ENCODE measurements around the gene ZKSCAN7. TPM values are rescaled to one million over a fixed set of nuclear protein-coding genes. Genes with fewer than 3 reads are reported as not detected.
"Not testable (repeated sequence)": the region's sequence is repeated elsewhere in the genome, so short reads cannot be mapped to it uniquely, and the experiment has no call there.

The ZKSCAN7 gene
- total RNA-seq, 1 donor from 2014 or later: 19.6 TPM

- H3K4me1 Mint-ChIP-seq: peaks cover 29% of the 10 kb centered on the region
- no peak for TF ChIP-seq CTCF (IDR thresholded peaks at IDR 0.05; ENCODE audit: unreplicated experiment)
- H3K27me3 Mint-ChIP-seq (ENCODE audit: low read depth): peaks cover 12% of the 10 kb centered on the region
- DNase-seq (ENCODE audit: low spot score in 2 of 2, unreplicated experiment in 2 of 2): no peak
- H3K27ac Mint-ChIP-seq: no peak overlapping the region
- H3K9me3 Mint-ChIP-seq: peaks cover 20% of the 10 kb centered on the region
- H3K36me3 Mint-ChIP-seq: peaks cover 44% of the 10 kb centered on the region
- H3K4me3 Mint-ChIP-seq: no peak overlapping the region
Observed at GRCh38 chr3:44557074-44557473, 2.1 kb downstream of the ZKSCAN7 start.

GRCh38 chr3:44561076-44561475, 6.1 kb downstream of the ZKSCAN7 start:
- TF ChIP-seq CTCF (IDR thresholded peaks at IDR 0.05; ENCODE audit: unreplicated experiment): no peak
- H3K9me3 Mint-ChIP-seq: peaks cover 41% of the 10 kb centered on the region

GRCh38 chr3:44562147-44562546, 7.2 kb downstream of the ZKSCAN7 start:
- H3K27ac Mint-ChIP-seq: no peak overlapping the region
- peaks cover 49% of the 10 kb centered on the region for H3K9me3 Mint-ChIP-seq

More at GRCh38 chr3:44561076-44561475, 6.1 kb downstream of the ZKSCAN7 start:
- H3K27me3 Mint-ChIP-seq (ENCODE audit: low read depth): no peaks in the 10 kb centered on the region
- H3K4me3 Mint-ChIP-seq: no peak overlapping the region
- DNase-seq (ENCODE audit: low spot score in 2 of 2, unreplicated experiment in 2 of 2): no peak
- H3K4me1 Mint-ChIP-seq: peaks cover 19% of the 10 kb centered on the region
- no peak overlapping the region for H3K27ac Mint-ChIP-seq
- peaks cover 81% of the 10 kb centered on the region for H3K36me3 Mint-ChIP-seq

GRCh38 chr3:44568561-44568960, 13.6 kb downstream of the ZKSCAN7 start:
- Mint-ChIP-seq H3K36me3 (peaks cover 91% of the 10 kb centered on the region), H3K4me3 (no peak overlapping the region), H3K9me3 (peaks cover 76% of the 10 kb centered on the region), H3K27me3 (ENCODE audit: low read depth) (no peaks in the 10 kb centered on the region), H3K27ac (no peak overlapping the region), H3K4me1 (no peaks in the 10 kb centered on the region)
- no peak for TF ChIP-seq CTCF (IDR thresholded peaks at IDR 0.05; ENCODE audit: unreplicated experiment)
- no peak for DNase-seq (ENCODE audit: low spot score in 2 of 2, unreplicated experiment in 2 of 2)

More at GRCh38 chr3:44562147-44562546, 7.2 kb downstream of the ZKSCAN7 start:
- Mint-ChIP-seq H3K36me3 (peaks cover 90% of the 10 kb centered on the region), H3K4me1 (peaks cover 10% of the 10 kb centered on the region), H3K27me3 (ENCODE audit: low read depth) (no peaks in the 10 kb centered on the region), H3K4me3 (no peak overlapping the region)
- TF ChIP-seq CTCF (IDR thresholded peaks at IDR 0.05; ENCODE audit: unreplicated experiment): no peak
- no peak for DNase-seq (ENCODE audit: low spot score in 2 of 2, unreplicated experiment in 2 of 2)

GRCh38 chr3:44571024-44571423, 16.0 kb downstream of the ZKSCAN7 start:
- peaks cover 63% of the 10 kb centered on the region for H3K9me3 Mint-ChIP-seq
- no peaks in the 10 kb centered on the region for H3K4me1 Mint-ChIP-seq
- DNase-seq (ENCODE audit: low spot score in 2 of 2, unreplicated experiment in 2 of 2): no peak
- H3K36me3 Mint-ChIP-seq: peaks cover 77% of the 10 kb centered on the region
- TF ChIP-seq CTCF (IDR thresholded peaks at IDR 0.05; ENCODE audit: unreplicated experiment): no peak
- no peak overlapping the region for H3K27ac Mint-ChIP-seq
- no peak overlapping the region for H3K4me3 Mint-ChIP-seq
- H3K27me3 Mint-ChIP-seq (ENCODE audit: low read depth): no peaks in the 10 kb centered on the region

GRCh38 chr3:44576613-44577012, 21.6 kb downstream of the ZKSCAN7 start:
- no peak for TF ChIP-seq CTCF (IDR thresholded peaks at IDR 0.05; ENCODE audit: unreplicated experiment)
- H3K27ac Mint-ChIP-seq: no peak overlapping the region
- no peak overlapping the region for H3K4me3 Mint-ChIP-seq
- H3K27me3 Mint-ChIP-seq (ENCODE audit: low read depth): no peaks in the 10 kb centered on the region
- DNase-seq (ENCODE audit: low spot score in 2 of 2, unreplicated experiment in 2 of 2): no peak
- H3K9me3 Mint-ChIP-seq: peaks cover 16% of the 10 kb centered on the region
- no peaks in the 10 kb centered on the region for H3K4me1 Mint-ChIP-seq
- H3K36me3 Mint-ChIP-seq: peaks cover 60% of the 10 kb centered on the region

GRCh38 chr3:44577354-44577952, 22.5 kb downstream of the ZKSCAN7 start:
- H3K9me3 Mint-ChIP-seq; H3K27ac Mint-ChIP-seq; H3K27me3 Mint-ChIP-seq (ENCODE audit: low read depth); DNase-seq (ENCODE audit: low spot score in 2 of 2, unreplicated experiment in 2 of 2); H3K4me3 Mint-ChIP-seq; H3K4me1 Mint-ChIP-seq: not testable (repeated sequence)
- peaks cover 53% of the 10 kb centered on the region for H3K36me3 Mint-ChIP-seq

GRCh38 chr3:44578316-44578715, 23.3 kb downstream of the ZKSCAN7 start:
- not testable (repeated sequence) for H3K27me3 Mint-ChIP-seq (ENCODE audit: low read depth); H3K4me1 Mint-ChIP-seq; H3K27ac Mint-ChIP-seq; H3K4me3 Mint-ChIP-seq; DNase-seq (ENCODE audit: low spot score in 2 of 2, unreplicated experiment in 2 of 2); H3K9me3 Mint-ChIP-seq
- H3K36me3 Mint-ChIP-seq: peaks cover 46% of the 10 kb centered on the region
